HepG2 (cell line): ENCODE results near the gene LRRC42. TPM values are rescaled to one million over a fixed set of nuclear protein-coding genes. Genes with fewer than 3 reads are reported as not detected.

Experiments
- ADNP ChIP-seq: sonication (generic); formaldehyde crosslinking; IDR thresholded peaks from 2 replicates; pipeline ENCODE4 v1.4.0; 2020; ENCODE audit warnings: missing genetic modification reagents
- ARNTL ChIP-seq: sonication (generic); formaldehyde crosslinking; IDR thresholded peaks from 2 replicates; pipeline ENCODE4 v1.4.0; 2020; ENCODE audit warnings: mild to moderate bottlenecking, missing genetic modification reagents
- CHD4 ChIP-seq: fragments of 200-600 bp; sonication (generic); IDR thresholded peaks from 2 replicates; pipeline ENCODE4 v1.7.0; 2017; ENCODE audit warnings: mild to moderate bottlenecking, low read length, borderline replicate concordance
- HHEX ChIP-seq: IDR thresholded peaks from 2 replicates; pipeline ENCODE4 v1.6.1; 2016; ENCODE audit warnings: control low read depth
- JDP2 ChIP-seq: sonication (generic); formaldehyde crosslinking; IDR thresholded peaks from 2 replicates; pipeline ENCODE4 v1.8.1; 2022; ENCODE audit warnings: missing genetic modification reagents, borderline replicate concordance
- MEF2D ChIP-seq: sonication (generic); formaldehyde crosslinking; IDR thresholded peaks from 2 replicates; pipeline ENCODE4 v1.5.1; 2020; ENCODE audit warnings: mild to moderate bottlenecking, missing genetic modification reagents
- MEIS2 ChIP-seq: sonication (generic); formaldehyde crosslinking; IDR thresholded peaks from 2 replicates; pipeline ENCODE4 v1.9.0; 2021; ENCODE audit warnings: mild to moderate bottlenecking, missing genetic modification reagents
- NR2F2 ChIP-seq: IDR thresholded peaks from 2 replicates; pipeline ENCODE4 v1.6.1; 2012; ENCODE audit warnings: low read depth, inconsistent platforms, borderline replicate concordance
- PITX1 ChIP-seq: sonication (generic); formaldehyde crosslinking; IDR thresholded peaks from 2 replicates; pipeline ENCODE4 v1.5.1; 2020; ENCODE audit warnings: mild to moderate bottlenecking, missing genetic modification reagents
- SETDB1 ChIP-seq: sonication (generic); formaldehyde crosslinking; IDR thresholded peaks from 2 replicates; pipeline ENCODE4 v1.5.1; 2020; ENCODE audit warnings: missing genetic modification reagents, mild to moderate bottlenecking, borderline replicate concordance
- SP4 ChIP-seq: sonication (generic); formaldehyde crosslinking; IDR thresholded peaks from 2 replicates; pipeline ENCODE4 v1.8.1; 2023; ENCODE audit warnings: mild to moderate bottlenecking, missing genetic modification reagents
- TGIF2 ChIP-seq: IDR thresholded peaks from 2 replicates; pipeline ENCODE4 v1.6.1; 2016; ENCODE audit warnings: control low read depth, missing compliant biosample characterization
- ZNF33A ChIP-seq: sonication (generic); formaldehyde crosslinking; IDR thresholded peaks from 2 replicates; pipeline ENCODE4 v1.5.1; 2020; ENCODE audit warnings: missing genetic modification reagents, mild to moderate bottlenecking, moderate library complexity, borderline replicate concordance
- ZNF629 ChIP-seq: sonication (generic); formaldehyde crosslinking; conservative IDR thresholded peaks from 2 replicates; pipeline ENCODE4 v1.5.0; 2020; ENCODE audit warnings: missing genetic modification reagents
- ZNF652 ChIP-seq: IDR thresholded peaks from 2 replicates; pipeline ENCODE4 v1.6.1; 2016; ENCODE audit warnings: low read depth, borderline replicate concordance
- ZNF75D ChIP-seq: sonication (generic); formaldehyde crosslinking; IDR thresholded peaks from 2 replicates; pipeline ENCODE4 v1.8.1; 2023; ENCODE audit warnings: missing genetic modification reagents, mild to moderate bottlenecking, borderline replicate concordance
- polyA plus RNA-seq, 8 experiments: library from polyadenylated mRNA; depleted of rRNA in 3 of 8; stranded (reverse) in 7 of 8; unstranded in 1 of 8; fragments of >200 nt; fragmentation: Illumina TruSeq in 4 of 8; extraction: Trizol in 4 of 8; gene quantifications; 2 replicates each; pipeline versions ENCODE4 v1.2.1 to v1.2.3, GENCODE V29; 2011 to 2016; ENCODE audit warnings: low read depth in 4 of 8, missing spikeins in 1 of 8, mixed read lengths in 1 of 8; ENCODE audit not compliant: insufficient read depth in 1 of 8
- total RNA-seq, 5 experiments: library from RNA; depleted of rRNA; stranded (reverse); fragments of >200 nt; fragmentation: Illumina TruSeq; extraction: Trizol; gene quantifications; 2 replicates each; pipeline ENCODE4 v1.2.3, GENCODE V29; 2016; ENCODE audit warnings: low read depth in 1 of 5
- TF ChIP-seq, protein P1 (sequence below): sonication (generic); formaldehyde crosslinking; IDR thresholded peaks from 2 replicates; pipeline ENCODE4 v1.8.1; 2023; ENCODE audit warnings: missing genetic modification reagents, inconsistent platforms, borderline replicate concordance
- TF ChIP-seq, protein P2 (sequence below): sonication (generic); formaldehyde crosslinking; IDR thresholded peaks from 2 replicates; pipeline ENCODE4 v1.5.0; 2020; ENCODE audit warnings: mild to moderate bottlenecking, missing genetic modification reagents, borderline replicate concordance
- TF ChIP-seq, protein P3 (sequence below): IDR thresholded peaks from 2 replicates; pipeline ENCODE4 v1.6.1; 2016; ENCODE audit warnings: missing compliant biosample characterization, missing genetic modification reagents, borderline replicate concordance

The LRRC42 gene
- total and polyA plus RNA-seq, 2 of the 13 experiments (the other 11 are each of a cell fraction or from before 2014, with no cell fraction given), result 30.6 to 43.6 TPM

DNA sequence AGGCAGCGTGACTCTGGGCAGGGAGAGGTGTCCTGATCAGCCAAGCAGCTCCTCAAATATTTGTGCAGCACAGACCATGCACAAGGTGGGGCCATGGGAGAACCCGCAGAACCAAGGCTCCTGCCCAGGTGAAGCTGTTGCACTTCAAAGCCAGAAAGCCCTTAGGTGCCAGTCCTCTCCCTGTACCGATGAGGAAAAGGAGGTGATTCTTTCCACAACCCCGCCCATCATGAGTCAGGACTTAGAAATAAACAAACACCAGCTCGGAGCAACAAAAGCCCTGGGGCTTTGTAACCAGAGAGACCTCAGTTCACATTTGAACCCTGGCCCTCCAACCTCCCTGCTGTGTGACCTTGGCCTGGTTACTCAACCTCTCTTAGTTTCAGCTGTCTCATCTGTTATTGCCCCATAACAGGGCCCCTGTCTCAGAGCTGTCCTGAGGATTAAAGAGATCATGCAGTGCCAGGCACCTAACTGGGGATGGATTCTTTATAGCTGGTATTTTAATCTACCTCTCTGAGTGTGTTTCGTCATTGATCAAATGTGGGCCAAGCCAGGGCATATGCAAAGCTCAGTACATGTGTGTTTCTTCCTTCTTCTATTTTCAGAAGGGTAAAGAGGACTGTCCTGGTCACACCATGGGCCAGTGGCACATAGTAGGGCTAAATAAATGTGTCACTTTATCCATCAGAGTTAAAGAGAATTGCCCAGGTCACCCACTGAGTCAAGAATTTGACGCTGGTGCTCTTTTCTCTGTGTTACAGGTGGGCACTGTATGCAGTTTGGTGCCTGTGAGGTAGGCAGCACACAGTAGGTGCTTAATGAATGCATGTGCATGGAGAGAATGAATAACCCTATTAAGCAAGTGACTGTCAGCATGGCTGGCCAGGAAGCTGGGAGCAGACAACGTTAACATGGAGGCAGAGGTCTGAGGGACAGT is 70.5 kb downstream of the LRRC42 start (continued):
- no peak for TF ChIP-seq SP4
- TF ChIP-seq TGIF2, result no peak
- TF ChIP-seq ZNF652 (CRISPR knock-in tag), result no peak
- TF ChIP-seq HHEX (CRISPR knock-in tag), result no peak
- 0 out of 2 replicates have a peak, but pooled peaks have one; percentile 33 for TF ChIP-seq MEF2D (CRISPR knock-in tag)
- TF ChIP-seq, protein P1, sequence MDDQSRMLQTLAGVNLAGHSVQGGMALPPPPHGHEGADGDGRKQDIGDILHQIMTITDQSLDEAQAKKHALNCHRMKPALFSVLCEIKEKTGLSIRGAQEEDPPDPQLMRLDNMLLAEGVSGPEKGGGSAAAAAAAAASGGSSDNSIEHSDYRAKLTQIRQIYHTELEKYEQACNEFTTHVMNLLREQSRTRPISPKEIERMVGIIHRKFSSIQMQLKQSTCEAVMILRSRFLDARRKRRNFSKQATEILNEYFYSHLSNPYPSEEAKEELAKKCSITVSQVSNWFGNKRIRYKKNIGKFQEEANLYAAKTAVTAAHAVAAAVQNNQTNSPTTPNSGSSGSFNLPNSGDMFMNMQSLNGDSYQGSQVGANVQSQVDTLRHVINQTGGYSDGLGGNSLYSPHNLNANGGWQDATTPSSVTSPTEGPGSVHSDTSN (CRISPR knock-in tag), result no peak
- TF ChIP-seq ZNF75D (CRISPR knock-in tag), result no peak
- peak; percentile 71; the same call in 1 of the 2 replicates for TF ChIP-seq ADNP (CRISPR knock-in tag)
- TF ChIP-seq, protein P2, sequence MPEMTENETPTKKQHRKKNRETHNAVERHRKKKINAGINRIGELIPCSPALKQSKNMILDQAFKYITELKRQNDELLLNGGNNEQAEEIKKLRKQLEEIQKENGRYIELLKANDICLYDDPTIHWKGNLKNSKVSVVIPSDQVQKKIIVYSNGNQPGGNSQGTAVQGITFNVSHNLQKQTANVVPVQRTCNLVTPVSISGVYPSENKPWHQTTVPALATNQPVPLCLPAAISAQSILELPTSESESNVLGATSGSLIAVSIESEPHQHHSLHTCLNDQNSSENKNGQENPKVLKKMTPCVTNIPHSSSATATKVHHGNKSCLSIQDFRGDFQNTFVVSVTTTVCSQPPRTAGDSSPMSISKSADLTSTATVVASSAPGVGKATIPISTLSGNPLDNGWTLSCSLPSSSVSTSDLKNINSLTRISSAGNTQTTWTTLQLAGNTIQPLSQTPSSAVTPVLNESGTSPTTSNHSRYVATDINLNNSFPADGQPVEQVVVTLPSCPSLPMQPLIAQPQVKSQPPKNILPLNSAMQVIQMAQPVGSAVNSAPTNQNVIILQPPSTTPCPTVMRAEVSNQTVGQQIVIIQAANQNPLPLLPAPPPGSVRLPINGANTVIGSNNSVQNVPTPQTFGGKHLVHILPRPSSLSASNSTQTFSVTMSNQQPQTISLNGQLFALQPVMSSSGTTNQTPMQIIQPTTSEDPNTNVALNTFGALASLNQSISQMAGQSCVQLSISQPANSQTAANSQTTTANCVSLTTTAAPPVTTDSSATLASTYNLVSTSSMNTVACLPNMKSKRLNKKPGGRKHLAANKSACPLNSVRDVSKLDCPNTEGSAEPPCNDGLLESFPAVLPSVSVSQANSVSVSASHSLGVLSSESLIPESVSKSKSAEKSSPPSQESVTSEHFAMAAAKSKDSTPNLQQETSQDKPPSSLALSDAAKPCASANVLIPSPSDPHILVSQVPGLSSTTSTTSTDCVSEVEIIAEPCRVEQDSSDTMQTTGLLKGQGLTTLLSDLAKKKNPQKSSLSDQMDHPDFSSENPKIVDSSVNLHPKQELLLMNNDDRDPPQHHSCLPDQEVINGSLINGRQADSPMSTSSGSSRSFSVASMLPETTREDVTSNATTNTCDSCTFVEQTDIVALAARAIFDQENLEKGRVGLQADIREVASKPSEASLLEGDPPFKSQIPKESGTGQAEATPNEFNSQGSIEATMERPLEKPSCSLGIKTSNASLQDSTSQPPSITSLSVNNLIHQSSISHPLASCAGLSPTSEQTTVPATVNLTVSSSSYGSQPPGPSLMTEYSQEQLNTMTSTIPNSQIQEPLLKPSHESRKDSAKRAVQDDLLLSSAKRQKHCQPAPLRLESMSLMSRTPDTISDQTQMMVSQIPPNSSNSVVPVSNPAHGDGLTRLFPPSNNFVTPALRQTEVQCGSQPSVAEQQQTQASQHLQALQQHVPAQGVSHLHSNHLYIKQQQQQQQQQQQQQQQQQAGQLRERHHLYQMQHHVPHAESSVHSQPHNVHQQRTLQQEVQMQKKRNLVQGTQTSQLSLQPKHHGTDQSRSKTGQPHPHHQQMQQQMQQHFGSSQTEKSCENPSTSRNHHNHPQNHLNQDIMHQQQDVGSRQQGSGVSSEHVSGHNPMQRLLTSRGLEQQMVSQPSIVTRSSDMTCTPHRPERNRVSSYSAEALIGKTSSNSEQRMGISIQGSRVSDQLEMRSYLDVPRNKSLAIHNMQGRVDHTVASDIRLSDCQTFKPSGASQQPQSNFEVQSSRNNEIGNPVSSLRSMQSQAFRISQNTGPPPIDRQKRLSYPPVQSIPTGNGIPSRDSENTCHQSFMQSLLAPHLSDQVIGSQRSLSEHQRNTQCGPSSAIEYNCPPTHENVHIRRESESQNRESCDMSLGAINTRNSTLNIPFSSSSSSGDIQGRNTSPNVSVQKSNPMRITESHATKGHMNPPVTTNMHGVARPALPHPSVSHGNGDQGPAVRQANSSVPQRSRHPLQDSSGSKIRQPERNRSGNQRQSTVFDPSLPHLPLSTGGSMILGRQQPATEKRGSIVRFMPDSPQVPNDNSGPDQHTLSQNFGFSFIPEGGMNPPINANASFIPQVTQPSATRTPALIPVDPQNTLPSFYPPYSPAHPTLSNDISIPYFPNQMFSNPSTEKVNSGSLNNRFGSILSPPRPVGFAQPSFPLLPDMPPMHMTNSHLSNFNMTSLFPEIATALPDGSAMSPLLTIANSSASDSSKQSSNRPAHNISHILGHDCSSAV, result no peak
- TF ChIP-seq SETDB1 (CRISPR knock-in tag), result no peak
- peak; percentile 82 for TF ChIP-seq NR2F2
- TF ChIP-seq ARNTL (CRISPR knock-in tag), result peak; percentile 60; the same call in 1 of the 2 replicates
- TF ChIP-seq ZNF33A (CRISPR knock-in tag), result no peak
- TF ChIP-seq JDP2 (CRISPR knock-in tag), result no peak
- TF ChIP-seq MEIS2 (CRISPR knock-in tag), result 0 out of 2 replicates have a peak, but pooled peaks have one; percentile 12
- peak; percentile 95; the same call in 1 of the 2 replicates for TF ChIP-seq CHD4
- no peak for TF ChIP-seq ZNF629
- TF ChIP-seq, protein P3, sequence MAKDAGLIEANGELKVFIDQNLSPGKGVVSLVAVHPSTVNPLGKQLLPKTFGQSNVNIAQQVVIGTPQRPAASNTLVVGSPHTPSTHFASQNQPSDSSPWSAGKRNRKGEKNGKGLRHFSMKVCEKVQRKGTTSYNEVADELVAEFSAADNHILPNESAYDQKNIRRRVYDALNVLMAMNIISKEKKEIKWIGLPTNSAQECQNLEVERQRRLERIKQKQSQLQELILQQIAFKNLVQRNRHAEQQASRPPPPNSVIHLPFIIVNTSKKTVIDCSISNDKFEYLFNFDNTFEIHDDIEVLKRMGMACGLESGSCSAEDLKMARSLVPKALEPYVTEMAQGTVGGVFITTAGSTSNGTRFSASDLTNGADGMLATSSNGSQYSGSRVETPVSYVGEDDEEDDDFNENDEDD, result 0 out of 2 replicates have a peak, but pooled peaks have one; percentile 21
- TF ChIP-seq PITX1 (CRISPR knock-in tag), result peak; percentile 71
